Activated naive CD4-positive, alpha-beta T cell treated with anti-CD3 and anti-CD28 coated beads, Interleukin-2, amount 50 U/mL, for 16 hours (primary cell): ENCODE measurements around the gene LRP8.

Experiments
- DNase-seq: peaks from one replicate; pipeline ENCODE4 v3.0.0-alpha.2; 2020

LRP8 gene

DNA sequence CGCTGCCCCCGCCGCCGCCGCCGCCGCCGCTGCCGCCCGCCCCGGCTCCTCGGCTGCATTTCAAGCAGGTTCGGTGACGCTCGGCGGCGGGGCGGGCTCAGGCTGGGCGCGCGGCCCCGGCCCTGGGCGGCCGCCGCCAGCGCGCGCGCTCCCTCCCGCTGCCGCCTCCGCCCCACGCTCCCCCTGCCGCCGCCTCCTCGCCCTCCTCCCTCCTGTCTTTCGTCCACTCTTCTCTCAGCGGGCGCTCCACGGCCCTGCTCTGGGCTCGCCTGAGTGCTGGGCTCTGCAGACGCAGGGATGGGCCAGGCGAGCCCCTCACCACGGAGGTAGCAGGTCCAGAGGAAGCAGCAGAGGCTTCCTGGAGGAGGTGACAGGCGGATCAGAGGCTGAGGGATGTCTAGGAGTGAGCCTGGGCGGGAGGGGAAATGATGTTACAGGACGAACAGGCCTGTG, at the start of gene LRP8:
Gene LRP8, minus strand, starts transcription at position 62 of the 453 bp plus-strand sequence. CDS start 158 bp downstream, outside the sequence.
- DNase-seq: peak; percentile 87

- no peak for DNase-seq
Observed at GRCh38 chr1:53377438-53377841, 49.6 kb upstream of the LRP8 start.

DNA sequence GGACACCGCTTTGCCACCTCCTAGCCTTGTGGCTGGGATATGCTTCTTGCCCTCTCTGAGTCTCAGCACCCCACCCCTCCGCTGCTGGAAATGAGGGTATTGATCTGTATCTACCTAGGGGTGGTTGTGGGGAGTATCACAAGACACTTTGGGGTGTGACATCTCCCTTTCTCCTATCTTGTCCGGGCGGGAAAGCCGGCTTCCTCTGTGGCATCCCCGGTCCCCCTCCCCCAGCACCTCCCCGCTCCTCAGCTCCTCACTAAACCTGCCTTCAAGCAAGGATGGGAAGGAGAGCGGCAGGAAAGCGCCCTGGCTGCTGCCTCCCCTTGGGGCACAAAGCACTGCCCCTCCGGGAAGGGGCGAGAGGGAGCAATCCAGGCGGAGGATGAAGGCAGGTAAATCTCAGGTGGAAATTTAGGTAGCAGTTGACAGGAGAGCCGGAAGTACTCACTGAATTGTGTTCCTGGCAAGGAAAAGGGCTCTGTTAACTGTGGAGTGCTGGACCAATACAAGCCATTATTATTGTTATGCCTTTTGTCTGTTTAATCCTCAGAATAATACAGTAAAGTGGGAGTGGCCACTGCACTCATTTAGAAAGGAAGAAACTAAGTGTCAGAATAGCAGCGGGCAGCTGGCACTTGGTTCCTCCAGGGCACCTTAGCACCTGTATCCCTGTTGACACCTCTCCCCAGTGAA, 49.0 kb upstream of the LRP8 start:
- DNase-seq: no peak

DNA sequence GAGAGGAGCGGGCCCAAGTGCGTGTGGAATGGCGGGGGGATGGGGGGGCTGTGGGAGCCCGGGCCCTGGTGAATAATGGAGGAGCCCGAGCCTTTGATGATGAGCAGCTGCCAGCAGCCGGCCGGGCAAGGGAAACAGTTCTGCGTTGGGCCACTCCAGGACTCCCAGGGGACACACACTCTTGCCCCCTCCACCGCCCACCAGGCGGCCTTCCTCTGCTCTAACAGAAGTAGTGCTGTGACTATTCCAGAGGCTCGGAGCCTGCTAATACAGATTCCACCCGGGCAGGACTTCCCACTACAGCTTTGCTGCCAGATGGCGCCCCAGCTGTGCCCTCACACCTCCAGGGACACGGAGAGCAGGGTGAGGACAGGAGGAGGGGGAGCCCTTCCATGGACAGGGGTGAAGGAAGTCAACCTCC, 48.2 kb upstream of the LRP8 start:
- no peak for DNase-seq

- DNase-seq: no peak
Observed at GRCh38 chr1:53375440-53375839, 47.6 kb upstream of the LRP8 start.

DNA sequence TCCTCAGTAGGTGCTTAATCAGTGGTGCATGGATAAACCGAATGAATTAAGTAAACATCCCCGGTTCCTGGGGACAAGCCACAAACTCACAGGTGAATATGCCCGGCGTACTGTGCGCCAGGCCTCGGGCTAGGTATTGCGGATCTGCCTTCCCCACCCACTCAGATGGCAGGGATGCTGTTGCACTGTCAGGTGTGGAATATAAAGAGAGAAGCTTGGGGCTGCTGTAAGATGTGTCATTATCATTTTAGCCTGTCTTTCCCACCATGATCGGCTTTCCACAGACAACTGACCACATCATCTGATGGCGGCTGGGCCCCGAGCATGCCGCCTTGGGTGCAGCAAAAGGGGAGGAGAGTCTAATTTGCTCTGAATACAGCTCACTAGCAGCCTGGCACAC, 45.4 kb upstream of the LRP8 start:
- no peak for DNase-seq

DNA sequence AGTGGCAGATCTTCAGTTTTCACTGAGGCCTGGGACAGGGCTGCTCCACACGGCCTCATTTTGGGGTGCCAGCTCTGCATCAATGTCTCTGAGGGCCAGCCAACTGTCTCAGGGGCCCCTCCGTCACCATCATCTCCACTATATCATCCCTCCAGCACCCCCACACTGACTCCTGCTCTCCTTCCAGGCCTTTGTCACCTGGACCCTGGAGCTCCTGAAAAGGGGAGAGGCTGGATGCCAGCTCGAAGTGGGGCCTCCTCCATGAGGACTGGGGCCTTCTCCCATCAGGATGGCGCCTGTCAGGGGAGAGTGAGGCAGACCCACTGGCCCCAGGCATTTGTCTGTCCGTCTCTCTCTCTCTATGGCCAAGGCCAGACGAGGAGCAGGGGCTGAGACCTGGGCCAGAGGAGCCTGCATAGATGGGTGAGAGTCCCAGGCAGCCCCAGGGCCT, 44.7 kb upstream of the LRP8 start:
- no peak for DNase-seq

DNA sequence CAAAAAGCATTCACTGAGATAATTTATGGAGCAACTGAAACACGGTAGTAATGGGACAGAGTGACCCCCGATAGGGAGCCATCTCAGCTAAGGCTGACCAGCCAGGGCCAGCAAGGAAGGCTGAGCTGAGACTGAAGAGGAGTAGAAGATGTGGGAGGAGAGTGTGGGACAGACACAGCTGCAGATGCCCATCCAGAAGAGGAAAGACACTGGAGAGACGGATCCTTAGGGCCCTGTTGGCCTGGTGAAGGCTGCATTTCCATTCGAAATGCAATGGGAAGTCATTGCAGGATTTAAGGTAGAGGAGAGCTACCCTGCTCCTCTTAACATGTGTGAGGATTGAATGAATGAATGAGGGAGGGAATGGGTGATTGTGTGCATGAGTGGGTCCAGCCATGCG, 44.0 kb upstream of the LRP8 start:
- DNase-seq: no peak

DNA sequence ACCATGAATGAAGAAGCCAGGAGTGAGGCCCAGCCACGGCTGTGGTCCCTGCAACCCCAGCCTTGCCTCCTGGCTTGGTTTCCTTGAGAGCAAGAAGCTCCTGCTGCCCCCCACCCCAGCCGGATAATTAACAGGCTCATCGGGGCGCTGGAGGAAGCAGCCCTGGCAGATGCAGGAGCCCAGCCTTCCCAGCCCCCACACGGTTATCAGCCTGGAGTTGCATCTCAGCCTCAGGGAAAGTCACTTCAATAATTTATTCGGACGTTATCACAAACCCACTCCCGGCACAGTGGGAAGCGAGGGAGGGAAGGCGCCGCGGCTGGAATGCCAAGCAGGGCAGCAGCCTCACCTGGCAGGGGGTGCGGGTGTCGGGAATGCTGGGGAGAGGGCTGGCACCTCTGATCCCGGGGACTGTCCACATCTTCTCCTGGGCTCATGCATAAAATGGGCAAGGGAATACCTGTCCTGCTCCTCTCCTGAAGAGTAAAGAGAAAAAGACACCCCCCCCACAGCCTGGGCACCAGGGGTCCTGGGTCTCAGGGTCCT, 43.3 kb upstream of the LRP8 start:
- no peak for DNase-seq

GRCh38 chr1:53370369-53370961, 42.6 kb upstream of the LRP8 start:
- no peak for DNase-seq

GRCh38 chr1:53369761-53370160, 41.9 kb upstream of the LRP8 start:
- no peak for DNase-seq

DNA sequence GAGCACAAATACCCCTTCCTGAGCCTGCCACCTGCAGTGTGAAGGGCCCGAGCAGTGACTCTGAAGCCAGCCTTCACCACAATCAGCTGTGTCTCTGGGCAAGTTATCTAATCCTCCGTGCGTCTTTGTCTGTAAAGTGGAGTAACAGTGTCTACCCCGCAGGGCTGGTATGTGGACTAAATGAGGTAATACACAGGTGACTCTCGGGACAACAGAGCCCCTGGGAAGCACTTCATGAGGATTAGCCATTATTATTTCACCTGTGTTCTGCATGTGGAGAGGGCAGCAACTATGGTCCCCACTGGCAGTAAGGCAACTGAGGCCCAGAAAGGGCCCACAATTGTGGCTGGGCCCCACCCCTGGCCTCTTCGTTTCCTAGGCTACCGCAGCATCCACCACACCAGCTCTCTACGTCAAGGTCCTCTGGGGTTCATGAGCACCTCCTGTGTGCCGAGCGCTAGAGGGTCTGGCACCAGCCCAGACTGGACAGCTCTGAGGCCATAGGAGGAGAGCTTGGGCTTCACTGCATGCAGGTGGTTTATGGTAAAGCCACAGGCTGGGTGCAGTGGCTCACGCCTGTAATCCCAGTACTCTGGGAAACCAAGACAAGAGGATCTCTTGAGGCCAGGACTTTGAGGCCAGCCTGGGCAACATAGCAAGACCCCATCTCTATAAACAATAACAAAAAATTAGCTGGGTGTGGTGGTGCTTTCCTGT, 41.3 kb upstream of the LRP8 start:
- DNase-seq: no peak

DNA sequence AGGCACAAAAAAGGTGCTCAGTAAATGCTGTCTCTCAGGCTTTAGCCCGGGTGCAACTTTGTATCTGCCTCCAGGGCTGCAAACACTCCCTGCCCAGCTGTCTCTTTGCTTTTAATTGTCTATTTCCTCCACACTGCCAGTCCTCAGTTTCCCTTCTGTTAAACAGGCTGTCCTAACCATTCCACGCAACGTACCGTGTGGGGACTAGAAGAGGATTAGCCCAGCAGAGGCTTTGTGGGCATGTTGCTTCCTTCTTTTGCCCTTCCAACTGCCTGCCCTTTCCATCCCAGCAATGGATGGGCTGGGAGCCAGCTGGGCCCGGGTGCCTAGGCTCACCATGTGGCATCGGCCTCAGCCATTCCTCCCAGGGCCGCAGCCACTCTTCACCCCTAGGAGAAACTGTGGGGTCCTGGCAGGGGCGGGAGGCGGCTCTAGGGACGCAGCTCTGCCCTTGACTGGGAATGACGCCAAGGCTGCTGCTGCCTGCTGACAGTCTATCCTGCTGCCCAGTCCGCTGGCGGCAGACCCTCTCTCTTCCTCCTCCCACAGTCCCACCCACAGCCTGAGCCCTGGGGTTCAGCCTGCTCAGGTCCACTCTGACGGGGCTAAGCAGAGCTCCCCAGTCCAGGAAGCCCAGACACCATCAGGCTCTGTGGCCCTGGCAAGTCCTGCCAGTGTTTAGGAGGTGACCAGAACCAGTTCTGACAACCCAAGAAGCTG, 40.6 kb upstream of the LRP8 start:
- DNase-seq: no peak

DNA sequence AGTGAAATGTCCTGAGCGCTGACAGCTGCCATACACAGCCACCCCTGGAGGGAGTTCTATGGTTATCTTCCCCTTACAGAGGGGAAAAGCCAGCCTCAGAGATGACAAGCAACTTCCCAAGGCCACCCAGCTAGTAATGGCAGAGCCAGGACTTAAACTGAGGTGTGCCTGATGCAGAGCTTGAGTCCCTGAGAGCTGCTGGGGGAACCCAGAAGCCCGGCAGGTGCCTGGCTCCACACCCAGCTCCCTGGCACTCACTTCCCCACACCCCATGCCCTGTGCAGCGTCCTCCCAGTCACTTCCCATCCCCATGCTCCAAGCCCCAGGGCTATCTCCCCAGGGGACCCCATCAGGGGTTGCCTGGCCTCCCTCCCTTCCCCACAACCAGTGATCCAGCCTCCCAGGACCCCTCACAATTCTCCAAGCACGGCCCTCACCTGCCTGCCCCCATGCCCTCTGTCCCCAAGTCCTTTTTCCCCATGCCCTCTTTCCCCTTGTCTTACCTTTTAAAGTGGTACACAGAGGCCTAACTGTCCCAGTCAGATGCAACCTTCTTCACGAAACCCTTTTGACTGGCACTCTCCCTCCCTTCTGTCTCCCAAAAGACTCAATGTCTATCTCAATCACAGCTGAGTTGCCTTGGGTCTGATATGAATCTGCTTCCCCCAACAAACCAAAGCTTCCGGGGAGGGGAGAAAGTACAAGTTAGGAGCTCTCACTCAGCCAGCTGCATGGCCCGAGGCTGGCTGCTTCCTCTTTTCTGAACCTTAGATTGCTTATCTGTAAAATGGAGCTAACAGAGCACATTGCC, 39.8 kb upstream of the LRP8 start:
- no peak for DNase-seq

GRCh38 chr1:53366901-53367502, 39.1 kb upstream of the LRP8 start:
- no peak for DNase-seq

GRCh38 chr1:53365437-53366063, 37.7 kb upstream of the LRP8 start:
- no peak for DNase-seq

DNA sequence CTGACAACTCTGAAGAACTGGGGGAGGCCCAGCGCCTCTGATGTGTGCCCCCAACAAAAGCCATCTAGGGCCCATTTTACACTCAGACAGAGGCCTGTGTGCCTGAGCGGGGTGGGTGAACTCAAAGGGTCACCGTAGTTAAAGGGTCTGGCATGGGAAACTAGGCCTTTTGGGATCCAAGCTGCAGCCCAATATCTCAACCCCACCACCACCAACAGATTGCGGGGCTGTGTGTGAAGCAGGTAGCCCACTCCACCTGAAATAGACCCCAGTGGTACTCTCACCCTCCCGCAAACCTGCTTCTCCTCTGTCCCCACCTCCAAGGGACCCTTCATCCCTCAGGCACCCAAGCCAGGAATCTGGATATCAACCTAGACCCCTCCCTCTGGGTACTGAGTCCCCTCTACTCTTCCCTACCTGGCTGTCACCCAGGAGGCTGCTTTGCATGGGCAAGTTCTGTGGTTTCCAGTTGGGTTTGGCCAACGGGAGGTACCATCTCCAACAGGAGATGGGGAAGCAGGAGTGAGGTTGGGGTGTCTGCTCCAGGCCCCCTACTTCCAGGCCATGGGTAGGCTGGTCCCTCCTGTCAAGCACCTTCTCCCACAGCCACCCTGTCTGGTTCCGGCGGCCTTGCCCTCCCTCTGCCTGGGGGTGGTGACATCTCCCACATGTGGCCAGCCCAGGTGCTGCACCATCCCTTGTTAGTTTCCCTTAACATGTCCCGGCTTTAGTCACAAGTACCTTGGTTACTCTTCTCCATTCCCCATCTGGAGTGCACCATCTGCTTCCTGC, 35.2 kb upstream of the LRP8 start:
- no peak for DNase-seq

DNA sequence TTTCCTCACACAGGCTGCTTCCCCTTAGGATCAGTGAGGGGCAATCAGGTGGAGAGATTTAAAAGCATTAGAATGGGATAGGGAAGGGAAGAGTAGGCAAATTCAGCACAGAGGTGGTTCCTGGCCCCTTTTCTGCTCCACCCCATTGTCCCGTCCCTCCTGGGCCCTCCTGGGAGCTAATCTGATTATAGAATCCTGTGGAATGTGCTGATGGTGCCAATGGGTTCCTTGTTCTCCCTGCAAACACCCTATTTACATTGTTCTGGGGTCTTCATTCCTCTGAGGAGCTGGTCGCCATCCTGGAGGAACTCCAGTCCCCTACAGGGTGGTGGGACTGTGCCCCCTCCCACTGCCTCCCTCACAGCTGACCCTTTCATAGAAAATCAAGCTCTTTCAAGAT, 34.4 kb upstream of the LRP8 start:
- DNase-seq: no peak

DNA sequence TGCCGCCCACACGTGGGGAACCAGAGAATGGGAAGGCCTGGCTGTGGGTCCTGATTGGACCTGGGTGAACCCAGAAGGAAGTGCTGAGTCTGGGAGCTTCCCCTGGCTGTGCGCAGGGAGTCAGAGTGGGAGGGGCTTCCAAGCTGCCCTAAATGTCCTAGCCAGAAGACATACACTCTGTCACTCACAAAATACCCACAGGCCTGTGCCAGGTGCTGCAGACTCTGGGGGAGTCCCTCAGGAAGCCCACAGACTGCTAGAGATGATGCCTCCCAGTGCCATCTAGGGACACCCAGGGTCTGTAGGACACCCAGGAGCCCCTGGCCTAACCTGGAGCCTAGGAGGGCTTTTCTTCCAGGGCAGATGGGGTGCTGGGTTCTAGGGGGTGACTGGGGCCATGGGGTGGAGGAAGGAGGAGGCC, 33.7 kb upstream of the LRP8 start:
- no peak for DNase-seq

GRCh38 chr1:53359934-53360276, 32.0 kb upstream of the LRP8 start:
- DNase-seq: no peak
